Gastroesophageal sphincter (tissue), 4 donors: ENCODE data around the gene CLEC2L. TPM values are rescaled to one million over a fixed set of nuclear protein-coding genes. Genes with fewer than 3 reads are reported as not detected.

Experiments
- ATAC-seq: fragments of 150-250 bp; one replicate; pipeline ENCODE4 v1.9.1; 2016; ENCODE audit warnings: mild to moderate bottlenecking, moderate library complexity
- H3K27ac ChIP-seq, 4 donors: fragments of 200-600 bp; sonication (generic) in 3 of 4; 1 replicate in 3 of 4; 2 replicates in 1 of 4; pipeline ENCODE4 v1.5.1; 2016 to 2019
- H3K27me3 ChIP-seq: fragments of 200-600 bp; sonication (generic); one replicate; pipeline ENCODE4 v1.5.1; 2019
- H3K36me3 ChIP-seq, 2 donors: fragments of 200-600 bp; sonication (generic); one replicate each; pipeline ENCODE4 v1.5.1; 2019; ENCODE audit warnings: control low read depth in 1 of 2
- H3K4me1 ChIP-seq, 3 donors: fragments of 200-600 bp; sonication (generic); 1 replicate in 2 of 3; 2 replicates in 1 of 3; pipeline ENCODE4 v1.5.1; 2016 to 2019; ENCODE audit warnings: control low read depth in 2 of 3
- H3K4me3 ChIP-seq, 2 donors: fragments of 200-600 bp; sonication (generic); one replicate each; pipeline ENCODE4 v1.5.1; 2019; ENCODE audit warnings: mild to moderate bottlenecking in 1 of 2, moderate library complexity in 1 of 2
- H3K9me3 ChIP-seq, 3 donors: fragments of 200-600 bp; sonication (generic); one replicate each; pipeline ENCODE4 v1.5.1; 2017 to 2019; ENCODE audit warnings: control low read depth in 2 of 3
- EP300 ChIP-seq: sonication (generic); formaldehyde crosslinking; IDR thresholded peaks from one replicate; pipeline ENCODE4 v1.6.1; 2017; ENCODE audit warnings: antibody characterized with exemption, mild to moderate bottlenecking
- POLR2A ChIP-seq, 2 donors: fragments of 450-650 bp; IDR thresholded peaks; one replicate each; pipeline ENCODE4 v1.6.1; 2017; ENCODE audit warnings: antibody characterized with exemption in 2 of 2, mild to moderate bottlenecking in 2 of 2, moderate library complexity in 1 of 2
- POLR2AphosphoS5 ChIP-seq: sonication (generic); formaldehyde crosslinking; IDR thresholded peaks from one replicate; pipeline ENCODE4 v1.6.1; 2017; ENCODE audit warnings: antibody characterized with exemption
- WGBS, 2 donors: methylation state at CpG; one replicate each; pipeline ENCODE4 v1.1.5; 2018; ENCODE audit warnings: low coverage in 1 of 2; 5-methylcytosine and 5-hydroxymethylcytosine counted together
- total RNA-seq, 4 donors: library from RNA; depleted of rRNA; stranded (reverse); fragments of >200 nt; gene quantifications; one replicate each; pipeline ENCODE4 v1.1.0, GENCODE V29; 2016
- TF ChIP-seq, protein P1 (sequence below), 4 experiments: fragments of 200-600 bp in 2 of 4; fragments of 450-650 bp in 2 of 4; sonication (generic) in 1 of 4; IDR thresholded peaks; one replicate each; pipeline ENCODE4 v1.5.1; 2017 to 2019; ENCODE audit warnings: antibody characterized with exemption in 4 of 4, mild to moderate bottlenecking in 2 of 4, moderate library complexity in 2 of 4

Gene CLEC2L
- total RNA-seq, 4 donors from 2014 or later = 0.39 TPM; not detected in 3

DNA sequence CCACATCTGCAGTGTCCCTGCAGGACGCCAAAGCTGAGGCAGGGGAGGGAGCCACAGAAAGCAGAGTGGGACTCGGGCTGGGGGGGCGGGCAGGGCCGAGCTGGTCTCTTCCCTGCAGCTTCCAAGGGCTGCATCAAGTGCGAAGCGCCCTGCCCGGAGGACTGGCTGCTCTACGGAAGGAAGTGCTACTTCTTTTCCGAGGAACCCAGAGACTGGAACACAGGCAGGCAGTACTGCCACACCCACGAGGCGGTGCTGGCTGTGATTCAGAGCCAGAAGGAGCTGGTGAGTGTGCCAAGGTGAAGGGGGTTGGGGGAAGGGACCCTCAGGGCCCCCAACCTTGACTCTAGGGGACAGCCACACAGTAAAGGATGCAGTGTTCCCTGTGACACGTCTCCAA, 16.7 kb downstream of the CLEC2L start:
- Histone ChIP-seq H3K4me3 (no peak overlapping the region), H3K4me1 (peaks cover 0 to 26% (median 4%) of the 10 kb centered on the region in 3 donors), H3K27me3 (no peaks in the 10 kb centered on the region), H3K9me3 (no peaks in the 10 kb centered on the region), H3K27ac (no peak overlapping the region), H3K36me3 (no peaks in the 10 kb centered on the region)
- 87% methylated on average over 3 of the region's 12 CpGs; no CpG with 5 or more reads in 1 of the 2 donors for WGBS, 2 donors
- ATAC-seq = no peak
- TF ChIP-seq POLR2A (IDR thresholded peaks at IDR 0.05) (no peak), POLR2AphosphoS5 (no peak), EP300 (no peak)
- TF ChIP-seq, protein P1, sequence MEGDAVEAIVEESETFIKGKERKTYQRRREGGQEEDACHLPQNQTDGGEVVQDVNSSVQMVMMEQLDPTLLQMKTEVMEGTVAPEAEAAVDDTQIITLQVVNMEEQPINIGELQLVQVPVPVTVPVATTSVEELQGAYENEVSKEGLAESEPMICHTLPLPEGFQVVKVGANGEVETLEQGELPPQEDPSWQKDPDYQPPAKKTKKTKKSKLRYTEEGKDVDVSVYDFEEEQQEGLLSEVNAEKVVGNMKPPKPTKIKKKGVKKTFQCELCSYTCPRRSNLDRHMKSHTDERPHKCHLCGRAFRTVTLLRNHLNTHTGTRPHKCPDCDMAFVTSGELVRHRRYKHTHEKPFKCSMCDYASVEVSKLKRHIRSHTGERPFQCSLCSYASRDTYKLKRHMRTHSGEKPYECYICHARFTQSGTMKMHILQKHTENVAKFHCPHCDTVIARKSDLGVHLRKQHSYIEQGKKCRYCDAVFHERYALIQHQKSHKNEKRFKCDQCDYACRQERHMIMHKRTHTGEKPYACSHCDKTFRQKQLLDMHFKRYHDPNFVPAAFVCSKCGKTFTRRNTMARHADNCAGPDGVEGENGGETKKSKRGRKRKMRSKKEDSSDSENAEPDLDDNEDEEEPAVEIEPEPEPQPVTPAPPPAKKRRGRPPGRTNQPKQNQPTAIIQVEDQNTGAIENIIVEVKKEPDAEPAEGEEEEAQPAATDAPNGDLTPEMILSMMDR (IDR thresholded peaks at IDR 0.05) = no peak

DNA sequence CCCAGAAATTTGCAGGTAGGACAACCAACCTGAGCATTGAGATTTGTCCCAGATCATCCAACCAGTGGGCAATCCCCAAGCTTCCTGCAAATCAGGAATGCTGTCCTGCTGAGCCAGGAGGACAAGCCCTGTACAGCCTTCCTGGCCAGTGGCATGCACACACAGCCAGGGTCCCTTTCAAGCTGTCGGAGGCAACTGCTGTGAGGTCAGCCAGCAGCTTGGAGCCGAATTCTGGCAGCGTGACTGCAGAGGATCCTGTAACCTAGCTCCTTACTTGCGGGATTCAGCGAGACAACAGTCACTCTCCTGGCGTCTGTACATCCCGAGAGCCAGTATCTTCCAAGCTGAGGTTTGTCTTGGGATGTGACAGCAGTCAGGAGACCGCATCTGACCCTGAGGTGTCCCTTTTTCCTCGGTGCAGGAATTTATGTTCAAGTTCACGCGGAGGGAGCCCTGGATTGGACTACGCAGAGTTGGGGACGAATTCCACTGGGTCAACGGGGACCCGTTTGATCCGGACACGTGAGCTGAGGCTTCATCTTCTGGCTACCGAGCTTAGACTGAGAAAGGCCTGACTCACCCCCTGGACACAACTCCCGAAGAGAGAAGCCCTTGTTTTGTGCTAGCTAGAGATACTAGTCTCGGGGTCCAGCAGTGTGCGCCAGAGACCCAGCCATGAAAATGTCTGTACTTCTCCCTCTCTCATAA, 18.3 kb downstream of the CLEC2L start:
- Histone ChIP-seq H3K4me3 (no peak overlapping the region), H3K9me3 (no peaks in the 10 kb centered on the region), H3K27me3 (no peaks in the 10 kb centered on the region), H3K4me1 (peaks cover 0 to 26% (median 4%) of the 10 kb centered on the region in 3 donors), H3K36me3 (no peaks in the 10 kb centered on the region), H3K27ac (no peak overlapping the region)
- WGBS, 2 donors = 40 to 50% methylated on average over 2 of the region's 21 CpGs
- ATAC-seq = no peak
- no peak for TF ChIP-seq POLR2AphosphoS5
- no peak for TF ChIP-seq EP300
- no peak for TF ChIP-seq POLR2A (IDR thresholded peaks at IDR 0.05)
- TF ChIP-seq, protein P1 (IDR thresholded peaks at IDR 0.05) = no peak

DNA sequence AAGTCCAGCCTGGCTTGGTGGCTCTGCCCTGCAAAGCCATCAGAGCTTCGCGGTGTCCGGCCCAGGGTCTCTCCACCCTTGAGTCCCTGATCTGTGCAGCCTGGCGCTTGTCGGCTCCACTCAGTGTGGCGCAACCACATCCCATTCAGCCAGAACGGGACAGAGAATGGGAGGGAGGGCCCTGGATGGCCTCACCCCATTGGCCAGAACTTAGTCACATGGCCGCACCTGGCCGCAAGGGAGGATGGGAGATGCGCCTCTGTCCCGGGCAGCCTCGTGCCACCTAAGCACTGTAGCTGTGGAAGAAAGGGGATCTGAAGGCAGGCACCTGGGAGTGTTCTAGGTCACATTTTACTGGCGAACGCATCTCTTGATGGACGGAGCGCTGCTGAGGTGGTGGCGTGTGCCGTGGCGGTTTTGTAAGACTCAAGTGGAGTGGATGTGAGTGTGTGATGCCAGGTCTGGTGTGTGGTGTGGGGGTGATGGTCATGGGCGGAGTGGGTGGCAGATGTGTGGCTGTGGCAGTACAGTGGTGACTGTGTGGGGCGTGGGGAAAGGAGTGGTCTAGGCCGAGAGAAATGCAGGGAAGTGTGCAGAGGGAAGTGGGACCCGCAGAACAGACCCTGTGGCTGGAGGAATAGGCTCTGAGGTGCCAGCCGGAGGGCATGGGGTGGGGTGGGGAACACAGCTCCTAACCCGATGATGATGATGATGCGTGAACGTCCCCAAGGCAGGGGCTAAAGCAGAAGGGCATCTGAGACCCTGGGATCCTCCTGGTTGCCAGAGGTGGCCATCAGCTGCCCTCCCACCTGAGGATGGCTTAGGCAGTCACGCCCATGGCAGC, 19.0 kb downstream of the CLEC2L start:
- TF ChIP-seq, protein P1 (IDR thresholded peaks at IDR 0.05) = no peak
- TF ChIP-seq POLR2A (IDR thresholded peaks at IDR 0.05) (no peak), POLR2AphosphoS5 (no peak), EP300 (no peak)
- no peaks in the 10 kb centered on the region for H3K9me3 ChIP-seq
- no peak overlapping the region for H3K4me3 ChIP-seq
- no peaks in the 10 kb centered on the region for H3K36me3 ChIP-seq
- H3K27me3 ChIP-seq = no peaks in the 10 kb centered on the region
- H3K4me1 ChIP-seq = peaks cover 0 to 26% (median 4%) of the 10 kb centered on the region in 3 donors
- WGBS, 2 donors = 83 to 97% methylated on average over 8 to 19 of the region's 28 CpGs
- no peak for ATAC-seq
- H3K27ac ChIP-seq = no peak overlapping the region

DNA sequence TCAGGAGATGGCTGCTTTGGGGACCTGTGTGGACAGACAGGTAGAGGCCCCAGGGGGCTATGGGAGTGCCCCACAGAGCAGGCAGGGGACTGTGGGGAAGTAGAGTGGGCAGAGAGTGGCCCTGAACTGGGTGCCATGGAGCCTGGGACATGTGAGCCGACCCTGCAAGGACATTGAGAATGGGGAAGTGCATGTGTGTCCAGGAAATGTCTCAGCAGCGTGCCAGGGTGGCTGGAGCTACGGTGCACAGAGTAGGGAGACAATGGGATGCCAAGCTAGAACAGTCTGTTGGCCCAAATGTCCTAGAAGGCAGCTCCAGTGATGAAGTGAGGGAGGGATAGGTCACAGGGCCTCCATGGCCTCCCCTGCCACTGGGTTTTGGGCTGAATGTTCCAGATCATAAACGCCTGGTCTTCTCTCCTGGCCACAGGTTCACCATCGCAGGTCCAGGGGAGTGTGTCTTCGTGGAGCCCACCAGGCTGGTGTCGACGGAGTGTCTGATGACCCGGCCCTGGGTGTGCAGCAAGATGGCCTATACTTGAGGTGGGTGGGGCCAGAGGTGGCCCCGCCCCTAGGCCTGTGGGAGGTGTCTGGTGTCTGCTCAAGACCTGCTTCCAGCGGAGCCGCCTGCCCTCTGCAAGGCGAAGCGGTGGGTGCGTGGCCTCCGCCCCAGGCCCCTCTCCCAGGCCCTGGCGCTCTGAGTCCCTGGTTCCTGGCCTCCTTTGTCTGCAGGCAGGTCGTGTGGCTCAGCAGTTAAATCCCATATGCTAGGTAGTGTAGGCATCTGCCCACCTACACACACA, 20.5 kb downstream of the CLEC2L start:
- WGBS, 2 donors = 80 to 94% methylated on average over 2 to 3 of the region's 18 CpGs
- no peak for ATAC-seq
- no peaks in the 10 kb centered on the region for H3K27me3 ChIP-seq
- H3K36me3 ChIP-seq = no peaks in the 10 kb centered on the region
- H3K9me3 ChIP-seq = no peaks in the 10 kb centered on the region
- no peak overlapping the region for H3K27ac ChIP-seq
- peaks cover 0 to 20% (median under 1%) of the 10 kb centered on the region in 3 donors for H3K4me1 ChIP-seq
- TF ChIP-seq POLR2AphosphoS5 (no peak), POLR2A (IDR thresholded peaks at IDR 0.05) (no peak), EP300 (no peak)
- TF ChIP-seq, protein P1 (IDR thresholded peaks at IDR 0.05) = no peak
- no peak overlapping the region for H3K4me3 ChIP-seq
